ENCODE results near the gene UBE2Z. TPM values are rescaled to one million over a fixed set of nuclear protein-coding genes. Genes with fewer than 3 reads are reported as not detected.
"Not testable (repeated sequence)": the region's sequence is repeated elsewhere in the genome, so short reads cannot be mapped to it uniquely, and the experiment has no call there.

UBE2Z gene
- total RNA-seq, 1 donor from 2014 or later, result 55.2 TPM

DNA sequence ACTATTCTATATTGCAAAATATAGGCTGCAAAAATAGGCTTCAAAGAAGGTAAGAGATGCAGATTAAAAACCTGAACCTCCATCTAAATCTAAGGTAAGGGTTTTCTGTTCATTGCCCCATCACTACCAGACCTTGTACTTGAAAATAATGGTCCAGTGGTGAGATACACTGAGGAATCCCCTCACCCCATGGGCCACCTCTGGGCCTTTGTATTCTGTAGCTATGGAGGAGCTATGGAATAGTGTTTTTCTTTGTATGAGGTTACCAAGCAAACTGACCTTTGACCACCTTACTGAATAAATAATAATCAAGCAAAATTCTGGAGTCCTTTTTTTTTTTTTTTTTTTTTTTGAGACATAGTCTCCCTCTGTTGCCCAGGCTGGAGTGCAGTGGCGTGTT, 4.8 kb upstream of the UBE2Z start:
- DNase-seq (ENCODE audit: low read depth in 2 of 2), result no peak

DNA sequence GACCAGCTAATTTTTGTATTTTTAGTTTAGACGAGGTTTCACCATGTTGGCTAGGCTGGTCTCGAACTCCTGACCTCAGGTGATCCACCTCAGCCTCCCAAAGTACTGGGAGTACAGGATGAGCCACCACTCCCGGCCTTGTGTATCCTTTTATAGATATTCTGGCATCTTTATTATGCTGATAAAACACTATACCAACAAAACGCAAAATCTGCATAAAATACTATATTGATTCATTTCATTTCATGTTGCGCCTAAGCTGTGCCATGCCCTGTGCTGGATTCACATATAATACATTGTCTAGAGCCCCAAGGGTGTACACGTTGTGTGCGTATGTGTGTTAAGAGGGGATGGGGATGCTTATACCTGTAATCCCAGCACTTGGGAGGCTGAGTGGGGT, 3.8 kb upstream of the UBE2Z start:
- DNase-seq (ENCODE audit: low read depth in 2 of 2), result no peak

DNA sequence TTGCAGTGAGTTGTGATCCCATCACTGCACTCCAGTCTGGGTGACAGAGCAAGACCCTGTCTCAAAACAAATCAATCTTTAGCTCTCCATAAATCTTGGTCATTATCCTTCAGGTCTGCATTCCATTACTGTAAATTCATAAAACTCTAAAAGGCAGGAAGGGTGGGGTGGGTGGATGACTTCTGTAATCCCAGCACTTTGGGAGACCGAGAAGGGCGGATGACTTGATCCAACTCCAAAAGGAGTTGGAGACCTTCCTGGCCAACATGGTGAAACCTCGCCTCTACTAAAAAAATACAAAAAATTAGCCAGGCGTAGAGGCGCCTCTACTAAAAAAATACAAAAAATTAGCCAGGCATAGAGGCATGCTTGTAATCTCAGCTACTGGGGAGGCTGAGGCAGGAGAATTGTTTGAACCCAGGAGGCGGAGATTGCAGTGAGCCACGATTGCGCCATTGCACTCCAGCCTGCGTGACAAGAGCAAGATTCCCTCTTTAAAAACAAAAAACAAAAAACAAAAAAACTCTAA, 2.2 kb upstream of the UBE2Z start:
- no peak for DNase-seq (ENCODE audit: low read depth in 2 of 2)

DNA sequence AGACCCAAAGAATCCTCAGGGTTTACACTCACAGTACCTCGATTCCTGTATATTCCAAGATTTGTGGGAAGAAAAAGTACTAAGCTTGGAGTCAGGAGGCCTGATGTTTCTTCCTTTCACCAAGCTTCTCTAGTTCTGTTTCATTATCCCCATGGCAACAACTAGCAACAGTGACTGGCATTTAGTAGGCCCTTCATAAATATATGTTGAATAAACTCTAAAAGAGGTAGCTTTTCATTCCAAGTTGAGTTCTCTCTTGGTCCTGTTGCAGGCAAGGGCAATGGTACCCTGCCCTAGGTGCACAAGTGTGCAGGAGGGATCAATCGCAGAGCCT, 527 bp upstream of the UBE2Z start:
- peak; percentile 76 to 79 for DNase-seq (ENCODE audit: low read depth in 2 of 2)

DNA sequence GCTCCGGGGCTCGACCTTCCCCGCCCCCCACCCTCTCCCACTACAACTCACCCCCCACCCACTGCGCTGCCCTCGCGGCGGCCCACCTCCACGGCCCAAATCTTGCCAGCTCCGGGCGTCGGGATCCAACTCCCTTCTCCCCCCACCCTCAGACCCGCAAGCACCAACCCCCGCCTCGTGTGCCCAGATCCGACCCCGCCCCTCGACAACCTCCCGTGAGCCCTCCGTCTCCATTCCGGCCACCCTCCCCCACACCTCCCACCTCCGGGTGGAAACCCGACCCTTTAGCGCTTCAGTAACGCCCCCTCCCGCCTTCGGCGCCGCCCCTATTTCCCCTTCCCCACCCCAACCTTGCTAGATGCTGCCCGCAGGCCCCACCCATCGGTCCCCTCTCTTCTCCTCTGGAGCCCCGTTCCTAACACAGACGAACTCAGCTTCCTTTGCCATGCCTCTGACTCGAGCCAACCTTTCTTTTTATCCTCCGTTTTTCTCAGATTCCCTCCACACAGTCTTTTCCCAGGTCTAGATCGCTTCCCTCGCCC, 717 bp downstream of the UBE2Z start:
- peak; percentile 89 to 93 for DNase-seq (ENCODE audit: low read depth in 2 of 2)

DNA sequence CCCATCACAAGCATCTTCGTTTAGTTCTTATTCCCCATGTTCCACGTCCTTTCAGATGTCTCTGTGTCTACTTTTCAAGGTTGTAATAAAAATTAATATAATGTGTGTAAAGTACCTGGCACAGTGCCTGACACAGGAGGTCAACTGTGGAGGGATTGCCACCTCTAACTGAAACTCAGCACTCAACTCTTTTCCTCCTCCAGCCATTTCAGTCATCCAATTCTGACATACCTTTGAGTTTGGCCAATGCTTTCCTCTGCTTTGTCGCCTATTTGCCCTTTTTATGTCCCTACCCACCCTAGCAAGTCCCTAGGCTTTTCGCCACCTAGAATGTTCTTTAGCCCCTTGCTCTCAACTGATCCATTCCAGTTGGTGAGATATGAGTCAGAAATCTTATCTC, 1.6 kb downstream of the UBE2Z start:
- peak; percentile 41 to 42 for DNase-seq (ENCODE audit: low read depth in 2 of 2)

DNA sequence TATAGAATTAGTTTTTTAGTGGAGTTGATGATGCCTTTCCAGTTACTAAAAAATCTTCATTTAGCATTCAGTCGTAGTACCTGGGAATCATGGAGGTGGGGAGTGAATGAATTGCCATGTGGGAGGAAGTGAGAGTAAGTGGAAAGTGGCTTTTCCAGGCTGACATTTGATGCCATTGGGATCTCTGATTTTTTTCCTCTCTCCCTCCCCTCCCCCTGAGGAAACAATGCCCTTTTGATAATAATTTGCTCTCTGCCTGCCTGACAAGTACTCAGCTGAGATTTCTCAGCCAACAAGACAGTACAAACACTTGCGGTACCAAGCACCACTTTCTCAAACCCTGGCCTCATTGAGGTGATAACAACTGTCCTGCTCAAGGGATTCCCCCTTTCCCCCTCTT, 2.2 kb downstream of the UBE2Z start:
- peak in 1 of 2 donors; percentile 22 for DNase-seq (ENCODE audit: low read depth in 2 of 2)

DNA sequence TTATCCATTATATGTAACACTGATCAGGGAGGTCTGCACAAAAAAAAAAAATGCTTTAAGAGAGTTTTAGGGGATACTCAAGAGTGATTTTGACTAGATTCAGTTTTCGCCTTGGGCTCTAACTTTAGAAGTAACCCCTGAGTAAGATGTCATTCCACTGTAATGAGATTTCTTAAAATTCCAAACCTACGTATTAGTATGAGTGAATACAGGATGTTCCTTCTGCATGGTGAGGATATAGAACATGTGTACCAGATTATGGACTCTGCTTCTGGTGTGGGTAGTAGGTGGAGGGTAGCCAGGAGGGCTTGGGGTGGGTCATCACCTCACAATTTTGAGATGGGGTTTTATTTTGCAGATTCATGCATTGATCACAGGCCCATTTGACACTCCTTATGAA, 4.3 kb downstream of the UBE2Z start:
- no peak for DNase-seq (ENCODE audit: low read depth in 2 of 2)

DNA sequence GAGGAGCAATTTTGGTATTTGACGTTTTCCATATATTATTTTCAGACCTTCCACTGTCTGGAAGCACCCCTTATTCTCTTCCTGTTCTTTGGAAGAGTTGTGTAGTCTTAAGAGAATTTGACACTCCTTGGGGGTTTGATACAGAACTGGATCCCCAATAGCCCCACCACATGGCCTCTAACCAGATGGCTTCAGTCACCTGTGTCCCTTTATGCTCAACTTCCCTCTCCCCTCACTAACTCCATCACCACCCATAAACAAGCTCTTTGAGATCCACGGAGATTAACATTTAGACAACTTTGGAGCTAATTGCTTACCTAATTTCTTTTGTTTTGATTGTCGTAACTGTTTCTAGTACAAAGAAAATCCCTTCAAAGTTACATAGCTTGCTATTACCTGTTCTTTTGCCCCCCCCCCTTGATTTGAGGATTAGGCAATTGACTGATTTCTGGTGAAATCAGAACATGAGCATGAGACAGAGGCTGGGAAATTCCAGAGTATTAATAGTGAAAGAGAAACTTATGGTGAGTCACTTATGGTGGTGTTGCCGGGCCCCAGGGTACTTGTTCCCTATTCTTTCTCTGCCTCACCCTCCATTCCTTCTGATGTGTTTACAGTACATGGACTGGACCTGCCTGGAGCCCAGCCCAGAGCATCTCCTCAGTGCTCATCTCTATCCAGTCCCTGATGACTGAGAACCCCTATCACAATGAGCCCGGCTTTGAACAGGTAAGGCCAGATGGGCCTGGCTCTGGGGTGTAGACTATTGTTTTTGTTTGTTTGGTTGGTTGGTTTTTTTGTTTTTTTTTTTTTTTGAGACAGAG, 7.5 kb downstream of the UBE2Z start:
- DNase-seq (ENCODE audit: low read depth in 2 of 2), result peak; percentile 56 to 87

DNA sequence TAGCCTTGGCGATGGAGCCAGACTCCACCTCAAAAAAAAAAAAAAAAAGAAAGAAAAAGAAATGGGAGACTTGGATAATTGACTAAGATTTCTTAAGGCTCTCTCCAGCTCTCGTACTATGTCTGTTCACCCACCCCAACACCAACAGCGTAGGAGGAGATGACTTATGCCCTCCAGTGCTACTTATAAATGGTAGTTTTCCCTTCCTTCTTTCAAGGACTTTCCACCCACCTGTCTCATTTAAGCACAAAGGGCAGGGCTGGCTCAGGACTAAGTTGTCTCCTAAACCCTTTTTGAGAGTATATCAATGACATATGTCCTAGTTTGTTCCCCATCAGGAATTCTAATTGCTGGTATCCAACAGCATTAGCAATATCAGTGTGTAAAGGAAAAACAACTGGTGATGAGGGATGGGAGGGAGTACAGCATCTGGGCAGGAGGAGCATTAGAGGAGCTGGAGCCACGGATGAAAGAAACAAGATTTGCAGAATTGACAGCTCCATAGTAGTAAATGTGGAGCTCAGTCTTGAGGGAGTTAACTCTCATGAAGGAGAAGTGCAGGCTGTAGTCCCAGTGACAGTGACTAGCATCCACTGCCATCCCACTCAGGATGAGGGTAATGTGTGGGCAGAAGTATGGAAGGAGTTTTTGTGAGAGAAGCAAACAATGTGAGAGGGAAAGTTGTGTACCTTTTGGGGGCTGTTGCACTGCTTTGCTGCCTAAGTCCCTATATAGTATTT, 17.2 kb downstream of the UBE2Z start:
- no peak for DNase-seq (ENCODE audit: low read depth in 2 of 2)

DNA sequence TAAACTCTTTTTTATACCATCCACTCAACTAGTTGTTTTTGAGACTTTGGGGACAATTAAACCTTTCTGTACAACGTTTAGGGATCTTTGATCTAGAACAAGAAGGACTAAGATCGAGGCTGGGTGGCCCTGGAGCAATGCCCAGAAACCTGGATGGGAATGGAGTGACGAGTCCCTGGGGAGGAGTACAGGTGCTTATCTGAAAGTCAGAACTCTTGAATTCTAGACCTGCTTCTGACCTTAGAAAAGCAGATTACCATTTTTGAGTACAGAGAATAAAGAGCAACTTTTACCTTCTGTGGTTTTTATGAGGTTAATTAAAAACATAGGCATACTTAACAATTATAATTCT, 17.8 kb downstream of the UBE2Z start:
- DNase-seq (ENCODE audit: low read depth in 2 of 2), result no peak

DNA sequence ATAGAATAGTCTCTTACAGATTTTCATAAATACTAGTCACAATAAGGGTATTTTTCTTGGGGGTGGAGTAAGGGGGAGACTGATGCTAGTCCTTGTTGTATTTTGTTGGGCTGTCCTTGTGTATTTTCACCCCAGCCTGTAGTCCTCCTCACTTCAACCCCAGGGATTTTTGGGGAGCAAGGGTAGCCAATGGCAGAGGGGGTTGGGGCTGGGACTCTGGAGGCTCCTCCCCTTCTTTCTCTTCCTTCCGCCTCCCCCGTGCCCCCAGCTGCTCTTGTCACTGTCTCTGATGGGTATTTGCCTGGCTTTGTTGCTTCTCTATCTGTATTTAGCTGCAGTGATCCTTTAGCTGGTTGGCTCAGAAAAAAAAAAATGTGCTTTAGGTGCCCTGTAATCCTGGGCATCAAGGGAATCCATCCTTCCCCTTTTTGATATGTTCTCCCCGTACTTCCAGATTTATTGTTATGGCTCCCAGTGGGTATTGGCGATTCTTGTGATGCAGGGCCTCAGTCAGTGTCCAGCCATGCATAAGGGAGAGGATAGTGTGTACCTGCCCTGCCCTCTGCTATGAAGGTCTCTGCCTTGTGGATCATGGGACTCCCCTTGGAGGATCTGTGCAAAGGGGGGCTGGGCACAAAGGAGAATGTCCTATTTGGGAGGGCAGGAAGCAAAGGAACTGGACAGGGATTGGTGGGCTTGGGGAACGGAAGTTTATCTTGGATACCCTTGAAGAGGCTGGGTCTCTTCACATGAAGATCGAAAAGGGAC, 20.0 kb downstream of the UBE2Z start:
- DNase-seq (ENCODE audit: low read depth in 2 of 2), result no peak

DNA sequence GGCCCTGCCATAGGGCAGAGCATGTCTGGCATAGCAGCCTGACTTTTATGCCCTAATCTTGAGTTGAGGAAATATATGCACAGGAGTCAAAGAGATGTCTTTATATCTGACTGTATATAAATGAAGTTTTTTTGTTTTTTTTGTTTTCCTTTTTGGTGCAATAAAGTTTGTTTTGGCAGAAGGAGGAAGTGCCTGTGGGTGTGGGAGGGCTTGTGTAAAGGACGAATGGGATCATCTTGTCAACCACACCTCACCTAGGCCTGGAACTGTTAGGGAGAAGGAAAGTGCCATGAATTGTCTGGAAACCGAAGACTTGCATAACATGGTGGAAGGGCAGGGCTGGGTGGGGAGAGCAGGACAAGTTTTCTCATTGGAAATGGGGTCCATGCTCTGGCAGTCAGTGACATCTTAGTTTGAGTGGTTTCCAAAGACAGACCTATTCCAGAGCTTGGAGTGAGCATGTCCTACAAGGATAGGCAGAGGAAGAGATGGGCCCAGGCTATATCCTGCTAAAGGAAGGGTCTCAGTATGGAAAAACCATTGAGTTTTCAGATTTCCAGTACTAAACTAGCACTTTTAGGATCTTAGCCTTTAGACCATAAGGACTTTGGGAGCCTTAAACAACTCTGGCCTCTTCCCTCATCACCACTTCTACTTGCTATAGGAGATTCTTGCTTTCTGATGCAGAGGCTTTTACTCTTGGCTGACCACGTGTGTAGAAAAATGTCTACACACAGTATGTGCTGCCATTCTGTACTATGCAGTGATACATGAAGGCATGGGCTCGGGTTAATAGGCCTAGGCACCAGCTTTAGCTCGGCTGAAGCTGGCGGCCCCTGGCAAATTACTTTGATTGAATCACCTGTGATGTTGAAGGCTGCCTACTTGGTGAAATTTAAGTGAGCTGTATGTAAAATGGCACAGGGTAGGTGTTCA, 20.9 kb downstream of the UBE2Z start:
- DNase-seq (ENCODE audit: low read depth in 2 of 2), result no peak

DNA sequence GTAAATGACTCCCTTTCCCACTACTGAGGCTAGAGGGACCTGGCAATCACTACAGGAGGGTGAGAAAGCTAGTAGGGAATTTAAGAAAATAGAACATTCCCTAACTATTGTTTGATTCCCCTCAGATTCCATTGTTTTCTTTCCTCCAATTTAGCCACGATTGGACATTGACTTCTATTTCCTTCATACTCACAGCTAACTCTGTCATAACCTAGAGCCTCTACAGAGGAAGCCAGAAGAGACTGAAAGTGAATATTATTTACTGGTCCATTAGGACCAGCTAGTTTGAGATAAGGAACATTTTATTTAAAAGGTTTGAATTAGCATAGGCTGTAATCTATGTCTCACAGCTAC, 21.6 kb downstream of the UBE2Z start:
- DNase-seq (ENCODE audit: low read depth in 2 of 2), result peak in 1 of 2 donors; percentile 13

DNA sequence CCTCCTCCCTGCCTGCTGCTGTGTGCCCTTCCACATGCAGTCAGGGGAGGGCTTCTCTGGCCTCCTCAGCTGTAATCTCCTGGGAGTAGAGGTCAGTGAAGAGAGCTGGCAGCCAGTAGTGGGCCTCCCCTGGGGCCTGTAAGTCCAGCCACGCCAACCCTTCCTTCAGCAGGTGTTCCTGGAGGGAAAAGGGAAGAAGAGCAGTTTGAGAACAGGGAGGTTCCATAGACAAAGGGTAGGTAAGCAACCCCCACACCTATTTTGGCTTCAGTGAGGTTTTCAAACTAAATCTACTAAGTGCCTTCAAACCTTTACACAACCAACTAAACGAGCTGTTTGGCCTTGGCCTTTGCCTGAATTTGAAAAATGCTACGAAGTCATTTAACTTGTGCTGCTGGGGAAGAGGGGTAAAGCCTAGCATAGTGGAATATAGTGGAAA, 22.2 kb downstream of the UBE2Z start:
- DNase-seq (ENCODE audit: low read depth in 2 of 2), result no peak

DNA sequence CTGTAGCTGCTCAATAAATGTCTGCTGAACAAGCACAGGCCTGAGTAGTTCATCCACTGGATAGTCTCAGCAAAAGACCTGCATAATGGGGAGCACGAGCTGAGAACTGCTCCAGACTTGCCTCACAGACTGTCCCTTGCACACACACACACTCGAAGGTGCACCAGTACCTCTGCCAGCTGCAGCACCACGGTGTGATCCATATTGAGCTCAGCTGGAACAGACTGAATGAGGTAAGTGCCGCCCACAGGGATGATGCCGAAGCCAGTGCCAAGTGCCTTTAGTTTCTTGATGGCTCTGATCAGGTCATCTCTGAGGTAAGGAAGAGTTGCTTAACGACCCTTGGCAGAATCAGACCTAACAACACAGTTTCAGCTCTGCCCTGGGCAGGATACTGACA, 24.8 kb downstream of the UBE2Z start:
- DNase-seq (ENCODE audit: low read depth in 2 of 2), result no peak

DNA sequence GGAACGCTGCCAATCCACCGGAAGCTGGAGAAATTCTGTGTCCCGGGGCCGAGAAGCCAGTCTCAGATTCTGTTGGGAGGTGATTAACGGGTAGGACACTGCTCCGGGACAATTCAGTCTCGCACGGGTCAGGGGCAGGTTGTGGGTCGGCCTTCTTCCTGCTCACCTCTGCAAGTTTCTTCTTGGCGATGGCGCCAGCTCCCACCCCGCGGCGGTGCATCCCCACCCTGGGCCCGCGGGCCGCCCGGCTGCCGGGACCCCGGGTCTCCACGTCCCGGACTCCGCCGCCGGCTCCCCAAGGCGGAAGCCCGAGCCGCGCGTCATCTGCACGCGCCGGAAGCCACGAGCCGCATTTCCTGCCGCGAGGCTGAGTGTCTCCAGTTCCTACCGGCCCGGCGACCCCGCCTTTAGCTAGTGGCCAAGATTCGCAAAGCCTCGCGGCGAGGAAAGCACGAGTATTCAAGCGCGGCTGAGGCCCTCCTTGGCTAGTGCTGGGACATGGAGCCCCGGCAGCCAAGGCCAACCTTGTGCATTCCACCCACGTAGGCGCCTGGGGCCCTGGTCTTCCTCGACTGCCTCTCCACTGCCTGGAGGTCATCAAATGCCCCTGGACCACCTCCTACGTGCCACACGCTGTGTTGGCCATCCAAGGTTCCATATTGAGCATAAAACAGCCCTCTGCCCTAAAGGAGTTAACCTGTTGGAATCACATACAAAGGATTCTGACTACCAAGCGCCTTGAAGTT, 36.5 kb downstream of the UBE2Z start, which contains the start of gene SNF8:
TSS of gene SNF8 (minus strand) at position 328 of the 746 bp plus-strand sequence. CDS start at position 220, 108 bp downstream.
- DNase-seq (ENCODE audit: low read depth in 2 of 2), result peak; percentile 91

DNA sequence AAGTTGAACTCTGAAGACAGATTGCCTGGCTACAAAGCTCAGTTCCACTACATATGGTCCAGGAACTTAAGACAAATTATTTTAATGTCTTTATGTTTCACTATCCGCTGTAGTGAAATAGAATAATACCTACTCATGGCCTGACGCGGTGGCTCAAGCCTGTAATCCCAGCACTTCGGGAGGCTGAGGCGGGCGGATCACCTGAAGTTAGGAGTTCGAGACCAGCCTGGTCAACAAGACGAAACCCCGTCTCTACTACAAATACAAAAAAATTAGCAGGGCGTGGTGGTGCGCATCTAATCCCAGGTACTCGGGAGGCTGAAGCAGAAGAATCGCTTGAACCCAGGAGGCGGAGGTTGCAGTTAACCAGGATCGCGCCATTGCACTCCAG, 37.0 kb downstream of the UBE2Z start:
- DNase-seq (ENCODE audit: low read depth in 2 of 2), result not testable (repeated sequence)

DNA sequence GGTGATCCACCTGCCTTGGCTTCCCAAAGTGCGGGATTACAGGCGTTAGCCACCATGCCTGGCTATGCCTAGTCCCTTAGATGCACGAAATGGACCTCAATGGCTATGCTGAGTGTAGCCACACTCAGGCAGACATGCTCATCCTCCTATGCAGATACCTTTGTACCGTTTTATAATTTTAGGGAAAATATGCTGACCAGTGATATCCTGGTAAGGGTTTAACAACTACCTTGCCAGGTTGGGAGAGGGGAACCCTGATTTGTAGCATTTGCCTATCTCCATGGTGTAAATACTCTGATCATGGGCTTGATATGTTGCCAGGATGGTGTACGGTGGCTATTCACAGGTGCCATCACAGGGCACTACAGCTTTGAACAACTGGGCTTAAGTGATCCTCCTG, 43.4 kb downstream of the UBE2Z start:
- no peak for DNase-seq (ENCODE audit: low read depth in 2 of 2)

DNA sequence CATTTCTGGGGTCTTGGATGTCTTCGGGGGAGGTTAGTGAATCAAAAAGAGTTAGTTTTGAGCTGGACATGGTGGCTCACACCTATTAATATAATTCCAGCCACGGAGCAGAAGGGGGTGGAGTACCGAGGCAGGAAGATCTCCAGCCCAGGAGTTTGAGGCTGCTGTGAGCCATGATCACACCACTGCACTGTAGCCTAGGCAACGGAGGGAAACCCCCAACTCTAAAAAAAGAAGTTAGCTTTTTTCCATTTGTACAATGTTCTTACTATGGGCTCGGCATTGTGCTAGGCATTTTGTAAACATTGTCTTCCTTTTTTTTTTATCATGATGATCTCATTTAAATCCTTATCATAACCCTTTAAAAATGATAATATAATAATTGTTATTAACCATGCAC, 44.7 kb downstream of the UBE2Z start:
- peak; percentile 41 to 46 for DNase-seq (ENCODE audit: low read depth in 2 of 2)

Measured in lung microvascular endothelial cell (primary cell).